NCI-H2107 treated with DMSO at 0.1 percent for 48 hours (cell line): Measurements from ENCODE around the gene OR52K1.

Source experiments
- DNase-seq: peaks from one replicate; lab custom pipeline; 2025; ENCODE audit not compliant: unreplicated experiment; lab: John Stamatoyannopoulos, UW

OR52K1 gene

DNA sequence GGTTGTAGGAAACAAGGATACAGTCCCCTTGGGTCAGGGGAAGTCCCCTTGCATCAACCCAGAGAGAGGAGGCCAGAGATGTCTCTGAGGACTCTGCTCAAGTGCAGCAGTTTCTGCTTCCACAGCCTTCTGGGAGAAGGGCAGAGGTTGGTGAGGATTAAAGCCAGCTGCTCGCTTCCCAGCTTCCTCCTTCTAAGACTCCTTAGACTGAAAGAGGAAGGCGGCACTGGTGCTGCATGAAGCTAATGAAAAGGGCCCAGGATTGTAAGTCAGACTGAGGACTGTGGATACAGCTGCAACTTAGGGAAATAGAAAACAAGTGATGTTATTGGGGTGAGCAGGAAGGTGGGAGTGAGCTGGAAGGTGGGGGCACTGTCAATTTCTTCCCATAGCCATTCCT, at the start of gene OR52K1:
TSS of gene OR52K1 (plus strand) at position 202 of the 400 bp plus-strand sequence. CDS start 6,255 bp downstream, outside the sequence.
- no peak for DNase-seq

GRCh38 chr11:4433856-4434255, 48.6 kb upstream of the OR52K1 start:
- DNase-seq = no peak

- no peak for DNase-seq
Measured at GRCh38 chr11:4436411-4436810, 46.0 kb upstream of the OR52K1 start.

DNA sequence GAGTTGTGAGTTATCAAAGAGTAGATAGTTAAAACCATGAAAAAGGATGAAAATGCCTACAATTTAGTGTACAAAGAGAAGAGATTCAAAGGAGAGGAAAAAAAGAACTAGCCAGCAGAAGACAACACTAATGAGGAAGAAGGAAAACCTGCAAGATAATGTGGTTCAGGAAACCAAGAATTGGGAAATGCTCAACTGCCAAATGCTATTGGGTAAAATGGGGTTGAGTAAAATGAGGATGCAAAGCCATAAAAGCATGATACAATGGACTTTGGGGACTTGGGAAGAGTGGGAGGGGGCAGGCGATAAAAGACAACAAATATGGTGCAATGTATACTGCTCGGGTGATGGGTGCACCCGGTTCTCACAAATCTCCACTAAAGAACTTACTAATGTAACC, 40.9 kb upstream of the OR52K1 start:
- DNase-seq = no peak

DNA sequence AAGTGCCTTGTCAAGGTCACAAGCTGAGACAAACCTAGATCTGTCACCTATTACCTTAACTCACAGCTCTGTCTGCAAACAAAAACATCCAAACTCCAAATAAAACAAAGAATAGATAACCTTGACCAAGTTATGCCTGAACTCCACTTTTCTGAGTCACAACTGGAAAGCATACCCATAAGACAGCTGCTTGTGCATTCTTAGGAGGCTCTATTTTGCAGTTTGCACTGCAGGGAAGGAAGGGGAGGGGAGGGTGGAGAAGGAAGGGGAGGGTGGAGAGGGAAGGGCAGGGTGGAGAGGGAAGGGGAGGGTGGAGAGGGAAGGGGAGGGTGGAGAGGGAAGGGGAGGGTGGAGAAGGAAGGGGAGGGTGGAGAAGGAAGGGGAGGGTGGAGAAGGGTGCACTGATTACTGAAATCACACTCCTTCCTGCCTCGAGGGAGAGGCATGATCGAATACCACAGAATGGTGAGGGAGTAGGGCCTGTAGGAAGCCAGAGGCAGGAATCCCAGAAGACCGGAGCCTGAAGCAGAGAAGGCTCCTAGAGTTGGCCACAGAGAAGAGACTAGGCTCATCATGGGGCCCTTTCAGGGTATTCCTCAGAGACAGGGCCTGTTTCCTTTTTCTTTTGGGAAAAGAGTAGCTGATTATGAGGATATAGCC, 39.1 kb upstream of the OR52K1 start:
- no peak for DNase-seq

GRCh38 chr11:4448995-4449394, 33.5 kb upstream of the OR52K1 start, which contains the start of gene OR52K2:
Gene OR52K2 (plus strand): TSS chr11:4449295. CDS start chr11:4449340, 45 bp downstream.
- DNase-seq = no peak

DNA sequence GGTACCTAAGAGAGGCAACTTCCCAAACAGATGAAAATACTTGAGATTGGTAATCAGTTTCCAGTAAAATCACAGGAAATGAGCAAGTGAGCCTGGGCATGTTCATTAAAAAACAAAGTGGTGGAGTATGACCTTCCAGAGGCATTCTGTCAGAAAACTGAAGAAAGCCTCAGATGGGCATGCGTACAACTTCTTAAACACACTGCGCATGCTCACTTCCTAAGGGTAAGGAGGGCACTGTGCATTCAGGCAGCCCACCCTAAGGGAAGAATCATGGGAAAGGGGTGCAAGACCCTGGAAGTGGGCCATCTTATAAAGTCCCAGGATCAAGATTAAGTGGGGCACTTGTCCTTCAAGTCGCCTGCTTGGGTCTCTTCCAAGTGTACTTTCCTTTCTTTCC, 29.3 kb upstream of the OR52K1 start:
- DNase-seq = no peak

- DNase-seq = no peak
Measured at GRCh38 chr11:4454021-4454420, 28.4 kb upstream of the OR52K1 start.

- no peak for DNase-seq
Measured at GRCh38 chr11:4455419-4455818, 27.0 kb upstream of the OR52K1 start.

DNA sequence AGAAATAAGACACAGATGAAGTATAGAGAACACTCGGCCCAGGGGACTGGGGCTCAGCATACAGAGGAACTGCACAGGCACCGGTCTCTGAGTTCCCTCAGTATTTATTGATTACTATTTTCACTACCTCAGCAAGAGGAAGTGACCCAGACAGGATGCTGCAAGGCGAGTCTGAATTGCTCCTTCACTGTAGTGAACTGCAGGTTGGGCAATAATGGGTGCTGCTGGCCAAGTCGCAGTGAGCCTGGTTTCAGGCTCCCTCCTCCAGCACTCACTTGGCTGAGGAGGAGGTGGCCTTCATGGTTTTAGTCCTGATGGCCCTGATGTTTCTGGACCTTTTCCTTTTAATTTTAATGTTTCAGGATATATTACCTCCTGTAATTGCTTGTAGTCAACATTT, 22.9 kb upstream of the OR52K1 start:
- DNase-seq = no peak

DNA sequence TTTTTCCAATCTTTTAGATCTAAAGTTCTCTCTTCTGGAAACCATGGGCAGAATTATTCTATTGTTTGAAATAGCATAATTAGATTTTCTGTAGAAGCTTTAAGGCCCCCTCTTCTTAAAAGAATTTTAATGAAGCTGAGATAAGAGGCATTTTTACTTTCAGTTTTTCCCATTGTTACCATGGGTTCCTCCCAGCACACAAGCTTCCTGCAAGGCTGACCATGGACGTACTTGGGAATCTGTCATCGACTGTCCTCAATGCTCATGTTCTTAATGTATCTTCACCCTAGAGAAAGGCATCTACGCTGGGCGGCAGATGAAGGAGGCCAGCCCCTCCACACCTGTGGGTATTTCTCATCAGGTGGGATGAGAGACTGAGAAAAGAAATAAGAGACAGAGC, 22.3 kb upstream of the OR52K1 start:
- DNase-seq = no peak

DNA sequence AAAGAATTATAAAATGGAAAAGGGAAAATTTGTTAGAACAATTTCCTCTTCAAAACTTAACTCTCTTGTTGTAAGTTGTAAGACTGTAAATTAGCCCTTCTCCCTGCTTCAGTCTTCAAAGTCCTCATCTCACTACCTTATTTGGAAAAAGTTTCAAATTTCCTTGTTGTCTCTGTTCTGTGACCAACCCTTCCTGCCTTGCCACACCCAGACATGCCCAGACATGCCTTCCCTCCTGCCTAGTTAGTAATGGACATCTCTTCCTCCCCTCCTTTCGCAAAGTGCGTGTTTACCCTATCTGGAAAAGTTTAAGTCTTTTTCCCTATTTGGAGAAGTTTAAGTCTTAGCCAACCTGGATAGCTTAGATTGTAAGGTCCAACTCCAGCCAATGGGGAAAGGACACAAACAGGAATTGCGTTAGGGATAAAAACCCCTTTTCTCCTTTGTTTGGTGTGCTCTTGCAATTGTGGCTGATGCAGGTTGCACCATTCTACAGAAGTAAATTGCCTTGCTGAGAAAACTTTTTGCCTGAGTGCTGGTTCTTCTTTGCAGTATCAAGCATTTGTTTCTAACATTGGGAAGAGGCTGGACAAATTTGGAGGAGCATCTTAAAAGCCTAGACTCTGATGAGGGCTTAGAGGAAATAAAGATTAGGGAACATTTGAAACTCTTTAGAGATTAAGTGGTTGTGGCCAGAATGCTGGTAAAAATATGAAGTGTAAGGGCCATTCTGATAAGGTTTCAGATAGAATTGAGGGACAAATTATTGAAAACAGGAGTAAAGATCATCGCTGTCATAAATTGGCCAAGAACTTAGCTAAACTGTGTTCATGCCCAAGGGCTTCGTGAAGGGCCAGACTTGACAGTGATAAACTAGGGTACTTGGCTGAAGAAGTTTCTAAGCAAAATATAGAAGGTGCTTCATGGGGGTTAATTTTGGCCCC, 18.0 kb upstream of the OR52K1 start:
- no peak for DNase-seq

- no peak for DNase-seq
Measured at GRCh38 chr11:4465407-4465806, 17.0 kb upstream of the OR52K1 start.

- DNase-seq = no peak
Measured at GRCh38 chr11:4466131-4466870, 16.1 kb upstream of the OR52K1 start.

- no peak for DNase-seq
Measured at GRCh38 chr11:4466871-4467442, 15.5 kb upstream of the OR52K1 start.

GRCh38 chr11:4467811-4468606, 14.4 kb upstream of the OR52K1 start:
- no peak for DNase-seq

GRCh38 chr11:4479644-4480043, 2.8 kb upstream of the OR52K1 start:
- DNase-seq = no peak

GRCh38 chr11:4480577-4481239, 1.7 kb upstream of the OR52K1 start:
- no peak for DNase-seq

DNA sequence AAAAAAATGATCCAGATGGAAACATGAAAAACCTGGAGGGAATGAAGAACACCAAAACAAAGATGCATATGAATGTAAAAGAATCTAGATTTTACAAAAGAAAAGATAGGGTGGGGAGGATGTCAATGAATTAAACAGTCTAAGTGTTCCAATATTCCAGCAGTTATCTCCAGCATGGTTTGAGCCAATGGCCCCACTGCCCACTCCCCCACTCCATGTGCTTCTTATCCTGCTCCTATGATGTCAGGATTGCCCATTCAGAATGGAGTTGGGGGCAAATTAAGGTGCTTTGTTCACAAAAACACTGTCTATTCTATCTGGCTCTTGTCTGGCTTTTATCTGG, 1.2 kb upstream of the OR52K1 start:
- no peak for DNase-seq

GRCh38 chr11:4484310-4484709, 1.9 kb downstream of the OR52K1 start:
- no peak for DNase-seq
